ENCODE measurements around the gene NUDT4. TPM values are rescaled to one million over a fixed set of nuclear protein-coding genes. Genes with fewer than 3 reads are reported as not detected.

The NUDT4 gene
- total RNA-seq, 3 donors from 2014 or later (not counting 1 experiment from before 2014, with no cell fraction given), result 51.6 to 61.5 (median 52.2) TPM

DNA sequence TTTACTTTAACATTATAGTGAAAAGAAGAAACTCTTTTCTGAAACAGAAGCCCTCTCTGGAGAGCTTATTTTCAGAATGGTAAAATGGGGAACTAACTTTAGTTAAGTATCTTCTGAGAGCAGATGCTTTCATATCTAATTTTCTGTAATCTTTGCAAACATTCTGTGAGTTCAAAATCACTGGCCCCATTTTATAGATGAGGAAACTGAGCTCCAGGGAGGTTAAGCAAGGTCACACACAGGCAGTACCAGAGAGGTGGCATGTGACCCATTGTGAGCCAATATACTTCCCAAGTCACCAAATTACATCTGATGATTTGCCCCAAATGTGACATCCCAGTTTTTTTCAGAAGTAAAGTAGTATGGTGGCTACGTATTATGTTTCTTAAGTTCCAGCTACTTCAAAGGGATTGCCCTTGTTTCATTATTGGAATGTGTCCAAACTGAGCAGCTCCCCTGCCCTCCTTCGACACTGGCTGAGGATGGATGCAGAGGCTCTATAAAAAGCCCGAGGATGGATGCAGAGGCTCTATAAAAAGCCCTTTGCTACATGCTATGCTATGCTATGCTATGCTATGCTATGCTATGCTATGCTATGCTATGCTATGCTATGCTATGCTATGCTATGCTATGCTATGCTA, 36.2 kb upstream of the NUDT4 start:
- Mint-ChIP-seq H3K27me3 (ENCODE audit: low read depth in 2 of 2) (peaks cover 5 to 8% of the 10 kb centered on the region in 2 donors), H3K4me1 (no peaks in the 10 kb centered on the region), H3K27ac (no peak overlapping the region), H3K9me3 (no peaks in the 10 kb centered on the region), H3K4me3 (no peak overlapping the region), H3K36me3 (no peaks in the 10 kb centered on the region)
- H3K36me3 ChIP-seq (ENCODE audit: control insufficient read depth, insufficient read depth, low read length), result no peaks in the 10 kb centered on the region
- H3K4me3 ChIP-seq (ENCODE audit: low read length), result no peak overlapping the region
- intact Hi-C loops (cut with micrococcal nuclease), result no loop called here
- no peaks in the 10 kb centered on the region for H3K27me3 ChIP-seq (ENCODE audit: control insufficient read depth, insufficient read depth, low read length)
- TF ChIP-seq, protein P1, sequence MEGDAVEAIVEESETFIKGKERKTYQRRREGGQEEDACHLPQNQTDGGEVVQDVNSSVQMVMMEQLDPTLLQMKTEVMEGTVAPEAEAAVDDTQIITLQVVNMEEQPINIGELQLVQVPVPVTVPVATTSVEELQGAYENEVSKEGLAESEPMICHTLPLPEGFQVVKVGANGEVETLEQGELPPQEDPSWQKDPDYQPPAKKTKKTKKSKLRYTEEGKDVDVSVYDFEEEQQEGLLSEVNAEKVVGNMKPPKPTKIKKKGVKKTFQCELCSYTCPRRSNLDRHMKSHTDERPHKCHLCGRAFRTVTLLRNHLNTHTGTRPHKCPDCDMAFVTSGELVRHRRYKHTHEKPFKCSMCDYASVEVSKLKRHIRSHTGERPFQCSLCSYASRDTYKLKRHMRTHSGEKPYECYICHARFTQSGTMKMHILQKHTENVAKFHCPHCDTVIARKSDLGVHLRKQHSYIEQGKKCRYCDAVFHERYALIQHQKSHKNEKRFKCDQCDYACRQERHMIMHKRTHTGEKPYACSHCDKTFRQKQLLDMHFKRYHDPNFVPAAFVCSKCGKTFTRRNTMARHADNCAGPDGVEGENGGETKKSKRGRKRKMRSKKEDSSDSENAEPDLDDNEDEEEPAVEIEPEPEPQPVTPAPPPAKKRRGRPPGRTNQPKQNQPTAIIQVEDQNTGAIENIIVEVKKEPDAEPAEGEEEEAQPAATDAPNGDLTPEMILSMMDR (IDR thresholded peaks at IDR 0.05), result no peak
- no peak overlapping the region for H3K27ac ChIP-seq (ENCODE audit: low read length)
- no peak for DNase-seq
- 95% methylated on average over 3 of the region's 3 CpGs for WGBS (ENCODE audit: insufficient coverage)
- no peaks in the 10 kb centered on the region for H3K4me1 ChIP-seq (ENCODE audit: control insufficient read depth, insufficient read depth, low read length)
- no peaks in the 10 kb centered on the region for H3K9me3 ChIP-seq (ENCODE audit: control insufficient read depth, insufficient read depth, low read length)
- no peak for ATAC-seq

DNA sequence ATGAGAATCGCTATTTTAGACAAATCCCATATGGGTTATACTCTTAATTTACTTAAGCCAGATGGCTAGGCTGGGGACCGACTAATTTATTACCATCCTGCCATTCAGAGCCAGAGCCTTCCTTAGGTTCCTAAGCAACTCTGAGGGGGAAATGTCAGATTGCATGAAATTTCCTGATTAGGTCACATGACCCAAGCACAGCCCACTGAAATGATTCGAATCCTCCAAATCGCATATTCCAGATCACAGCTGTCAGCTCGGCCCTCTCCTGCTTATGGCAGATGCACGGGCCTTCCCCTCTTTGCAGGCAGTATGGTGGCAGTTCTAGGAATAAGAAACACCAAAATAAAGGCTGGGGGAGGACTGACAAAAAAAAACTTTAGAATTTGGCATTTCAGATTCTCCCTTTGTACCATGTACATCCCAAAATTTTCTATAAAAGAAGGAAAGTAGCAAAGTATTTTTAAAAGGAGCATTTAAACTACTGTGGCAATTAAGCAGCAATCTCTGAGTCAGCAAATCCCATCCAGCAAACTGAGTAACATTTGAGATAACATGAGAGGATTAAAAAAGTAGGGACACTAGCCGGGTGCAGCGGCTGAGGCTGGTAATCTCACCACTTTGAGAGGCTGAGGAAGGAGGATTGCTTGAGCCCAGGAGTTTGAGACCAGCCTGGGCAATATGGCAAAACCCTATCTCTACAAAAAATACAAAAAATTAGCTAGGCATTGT, 30.5 kb upstream of the NUDT4 start:
- H3K4me1 Mint-ChIP-seq, result no peaks in the 10 kb centered on the region
- H3K27ac Mint-ChIP-seq, result no peak overlapping the region
- TF ChIP-seq, protein P1 (IDR thresholded peaks at IDR 0.05), result no peak
- no peaks in the 10 kb centered on the region for H3K36me3 Mint-ChIP-seq
- no peak overlapping the region for H3K4me3 Mint-ChIP-seq
- H3K9me3 Mint-ChIP-seq, result no peaks in the 10 kb centered on the region
- Histone ChIP-seq H3K4me3 (ENCODE audit: low read length) (no peak overlapping the region), H3K4me1 (ENCODE audit: control insufficient read depth, insufficient read depth, low read length) (no peaks in the 10 kb centered on the region), H3K27ac (ENCODE audit: low read length) (no peak overlapping the region), H3K9me3 (ENCODE audit: control insufficient read depth, insufficient read depth, low read length) (no peaks in the 10 kb centered on the region), H3K27me3 (ENCODE audit: control insufficient read depth, insufficient read depth, low read length) (no peaks in the 10 kb centered on the region), H3K36me3 (ENCODE audit: control insufficient read depth, insufficient read depth, low read length) (no peaks in the 10 kb centered on the region)
- ATAC-seq (no peak), DNase-seq (no peak)
- 64% methylated on average over 5 of the region's 8 CpGs for WGBS (ENCODE audit: insufficient coverage)
- intact Hi-C loops (cut with micrococcal nuclease), result no loop called here
- peaks cover 0 to 1% of the 10 kb centered on the region in 2 donors for H3K27me3 Mint-ChIP-seq (ENCODE audit: low read depth in 2 of 2)

DNA sequence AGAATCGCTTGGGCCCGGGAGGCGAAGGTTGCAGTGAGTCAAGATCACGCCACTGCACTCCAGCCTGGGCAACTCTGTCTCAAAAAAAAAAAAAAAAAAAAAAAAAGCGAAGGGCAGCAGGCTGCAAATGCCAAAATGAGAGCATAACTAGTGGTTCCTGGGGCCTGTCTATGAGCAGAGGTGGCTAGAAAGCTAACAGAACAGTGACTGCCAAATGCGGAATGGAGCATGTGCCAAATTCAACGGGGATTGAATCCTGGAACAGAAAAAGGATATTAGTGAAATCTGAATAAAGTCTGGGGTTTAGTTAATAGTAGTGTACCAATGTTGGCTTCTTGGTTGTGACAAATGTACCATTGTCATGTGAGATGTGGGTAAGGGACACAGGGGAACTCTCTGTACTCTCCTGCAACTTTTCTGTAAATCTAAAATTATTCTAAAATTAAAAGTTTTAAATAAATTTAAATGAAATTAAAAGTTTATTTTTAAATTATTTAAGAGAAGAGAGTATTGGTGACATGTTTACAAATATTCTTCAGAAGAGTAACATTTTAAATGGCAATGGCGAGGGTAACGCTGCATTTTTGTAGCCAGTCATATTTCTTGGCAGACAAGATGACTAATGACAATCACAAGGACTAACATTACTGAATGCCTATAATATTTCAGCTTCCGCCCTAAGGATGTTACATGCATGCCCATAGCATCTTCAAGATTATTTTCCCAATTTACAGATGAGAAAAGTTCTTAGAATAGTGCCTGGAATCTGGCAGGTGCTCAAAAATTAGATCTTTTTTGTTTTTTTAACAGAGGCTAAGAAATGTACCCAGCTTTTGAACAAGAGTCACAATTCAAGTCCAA, 28.9 kb upstream of the NUDT4 start:
- H3K27ac Mint-ChIP-seq, result no peak overlapping the region
- Histone ChIP-seq H3K4me1 (ENCODE audit: control insufficient read depth, insufficient read depth, low read length) (no peaks in the 10 kb centered on the region), H3K4me3 (ENCODE audit: low read length) (no peak overlapping the region), H3K9me3 (ENCODE audit: control insufficient read depth, insufficient read depth, low read length) (no peaks in the 10 kb centered on the region), H3K36me3 (ENCODE audit: control insufficient read depth, insufficient read depth, low read length) (no peaks in the 10 kb centered on the region), H3K27me3 (ENCODE audit: control insufficient read depth, insufficient read depth, low read length) (no peaks in the 10 kb centered on the region), H3K27ac (ENCODE audit: low read length) (no peak overlapping the region)
- TF ChIP-seq, protein P1 (IDR thresholded peaks at IDR 0.05), result no peak
- no peaks in the 10 kb centered on the region for H3K9me3 Mint-ChIP-seq
- WGBS (ENCODE audit: insufficient coverage), result 94% methylated on average over 10 of the region's 10 CpGs
- DNase-seq, result no peak
- peaks cover 0 to 5% of the 10 kb centered on the region in 2 donors for H3K27me3 Mint-ChIP-seq (ENCODE audit: low read depth in 2 of 2)
- ATAC-seq, result no peak
- no peak overlapping the region for H3K4me3 Mint-ChIP-seq
- H3K36me3 Mint-ChIP-seq, result no peaks in the 10 kb centered on the region
- H3K4me1 Mint-ChIP-seq, result no peaks in the 10 kb centered on the region
- intact Hi-C loops (cut with micrococcal nuclease), result no loop called here
